HG02943 (cell line): Measurements from ENCODE around the gene VTCN1.
"Not testable (repeated sequence)": the region's sequence is repeated elsewhere in the genome, so short reads cannot be mapped to it uniquely, and the experiment has no call there.

Source experiments
- ATAC-seq: cut with Tn5 transposase; IDR thresholded peaks from one replicate; pipeline ENCODE4 v1.9.1; 2021; ENCODE audit warnings: mild to moderate bottlenecking, low read depth, moderate library complexity; ENCODE audit not compliant: unreplicated experiment

The VTCN1 gene, protein sequence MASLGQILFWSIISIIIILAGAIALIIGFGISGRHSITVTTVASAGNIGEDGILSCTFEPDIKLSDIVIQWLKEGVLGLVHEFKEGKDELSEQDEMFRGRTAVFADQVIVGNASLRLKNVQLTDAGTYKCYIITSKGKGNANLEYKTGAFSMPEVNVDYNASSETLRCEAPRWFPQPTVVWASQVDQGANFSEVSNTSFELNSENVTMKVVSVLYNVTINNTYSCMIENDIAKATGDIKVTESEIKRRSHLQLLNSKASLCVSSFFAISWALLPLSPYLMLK

DNA sequence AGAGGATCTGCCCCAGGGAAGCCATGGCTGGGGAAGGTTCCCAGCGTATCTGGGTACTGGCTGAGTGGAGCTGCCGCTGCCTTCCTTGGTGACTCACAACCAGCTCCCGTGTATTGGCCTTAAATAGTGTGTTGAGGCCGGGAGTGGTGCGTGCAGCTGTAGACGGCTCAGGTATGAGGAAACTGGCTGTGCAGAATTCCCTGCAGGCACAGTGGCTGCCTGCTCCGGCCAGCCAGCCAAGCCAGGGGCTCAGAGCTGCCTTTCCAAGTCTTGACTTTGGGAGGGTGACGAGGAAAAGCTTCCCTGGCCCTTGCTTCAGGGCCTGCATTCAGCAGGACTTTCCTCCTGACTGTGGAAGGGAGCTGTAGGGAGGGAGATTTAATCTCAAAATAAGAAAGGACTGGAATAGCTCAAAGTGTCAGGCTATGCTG, at the start of gene VTCN1:
Gene VTCN1, minus strand, starts transcription at position 97 of the 431 bp plus-strand sequence. Its CDS starts 72 bp downstream, at position 25.
- ATAC-seq, result no peak

- no peak for ATAC-seq
These were observed 48.1 kb upstream of the VTCN1 start for GRCh38 chr1:117258791-117259190.

DNA sequence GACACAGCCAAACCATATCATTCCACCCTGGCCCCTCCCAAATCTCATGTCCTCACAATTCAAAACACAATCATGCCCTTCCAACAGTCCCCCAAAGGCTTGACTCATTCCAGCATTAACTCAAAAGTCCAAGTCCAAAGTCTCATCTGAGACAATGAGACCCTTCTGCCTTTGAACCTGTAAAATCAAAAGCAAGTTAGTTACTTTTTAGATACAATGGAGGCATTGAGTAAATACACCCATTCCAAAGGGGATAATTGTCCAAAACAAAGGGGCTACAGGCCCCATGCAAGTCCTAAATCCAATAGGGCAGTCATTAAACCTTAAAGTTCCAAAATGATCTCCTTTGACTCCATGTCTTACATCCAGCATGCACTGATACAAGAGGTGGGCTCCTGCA, 47.3 kb upstream of the VTCN1 start:
- not testable (repeated sequence) for ATAC-seq

- ATAC-seq, result no peak
These were observed 46.6 kb upstream of the VTCN1 start for GRCh38 chr1:117257291-117257690.

DNA sequence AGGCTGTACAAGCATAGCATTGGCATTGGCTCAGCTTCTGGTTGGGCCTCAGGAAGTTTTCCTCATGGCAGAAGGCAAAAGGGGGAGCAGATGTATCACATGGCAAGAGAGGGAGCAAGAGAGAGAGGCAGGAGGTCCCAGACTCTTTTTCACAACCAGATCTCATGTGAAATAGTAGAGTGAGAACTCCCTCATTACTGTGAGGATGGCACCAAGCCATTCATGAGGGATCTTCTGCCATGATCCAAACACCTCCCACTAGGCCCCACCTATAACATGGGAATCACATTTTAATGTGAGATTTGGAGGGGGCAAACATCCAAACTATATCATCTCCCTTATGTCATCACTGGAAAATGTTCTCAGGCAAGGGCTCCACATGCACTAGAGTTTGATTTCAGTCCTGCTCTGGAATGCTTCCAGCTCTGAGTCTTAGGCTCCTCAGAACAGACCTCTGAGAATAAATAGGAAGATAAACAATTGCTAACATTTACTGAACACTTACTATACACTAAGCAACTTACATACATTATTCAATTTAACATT, 39.4 kb upstream of the VTCN1 start:
- no peak for ATAC-seq

GRCh38 chr1:117244971-117245370, 34.2 kb upstream of the VTCN1 start:
- no peak for ATAC-seq

DNA sequence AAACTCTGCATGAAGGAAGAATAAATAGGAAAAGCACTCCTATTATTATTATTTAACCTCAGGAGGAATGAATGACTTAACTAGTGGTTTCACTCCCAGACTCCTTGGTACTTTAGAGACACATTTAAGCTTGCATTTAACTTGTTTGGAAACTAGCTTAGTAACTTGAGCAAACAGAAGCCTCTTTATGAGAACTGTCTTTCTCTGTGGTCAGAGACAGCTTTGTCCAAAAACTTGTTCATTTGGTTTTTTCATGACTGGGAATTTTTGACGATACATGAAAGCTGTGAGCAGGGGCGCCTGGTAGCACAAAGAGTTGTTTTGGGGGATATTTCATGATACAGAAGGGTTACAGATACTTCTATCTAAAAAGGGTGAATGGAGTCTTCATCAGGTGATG, 33.6 kb upstream of the VTCN1 start:
- ATAC-seq, result no peak

DNA sequence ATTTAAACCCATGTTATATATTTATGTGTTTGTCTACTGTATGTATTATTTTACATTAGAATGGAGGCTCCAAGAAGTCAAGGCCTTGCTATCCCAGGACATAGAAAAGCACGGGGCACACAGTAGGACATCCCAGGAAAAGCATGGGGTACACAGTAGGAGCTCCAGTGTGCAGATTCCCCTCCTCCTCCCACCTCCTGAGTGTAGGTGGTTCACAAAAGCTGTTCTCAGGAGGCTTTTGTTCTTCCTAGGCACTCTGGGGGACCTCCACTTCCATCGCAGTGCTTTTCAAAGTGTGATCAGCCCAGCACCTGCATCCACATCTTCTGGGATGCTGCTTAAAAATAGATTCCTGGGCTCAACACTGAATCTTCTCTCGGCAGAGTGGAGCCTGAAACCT, 30.8 kb upstream of the VTCN1 start:
- ATAC-seq, result no peak

DNA sequence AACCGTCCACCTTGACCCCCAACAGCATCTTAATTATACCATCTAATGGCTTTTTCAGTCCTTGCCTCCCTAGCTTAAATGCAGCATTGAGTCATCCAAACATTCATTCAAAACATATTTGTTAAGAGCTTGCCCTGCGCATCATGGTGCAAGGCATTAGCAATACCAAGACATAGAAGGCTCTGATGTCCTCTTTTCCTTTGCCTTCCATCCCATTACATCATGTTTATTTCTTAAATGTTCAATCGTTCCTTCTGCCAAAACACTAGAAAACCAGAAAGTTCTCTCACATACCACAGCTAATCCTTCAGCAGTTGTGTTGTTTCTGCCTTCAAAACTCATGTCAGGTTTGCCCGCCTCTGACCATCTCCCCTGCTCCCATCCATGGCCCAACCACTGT, 29.8 kb upstream of the VTCN1 start:
- no peak for ATAC-seq

DNA sequence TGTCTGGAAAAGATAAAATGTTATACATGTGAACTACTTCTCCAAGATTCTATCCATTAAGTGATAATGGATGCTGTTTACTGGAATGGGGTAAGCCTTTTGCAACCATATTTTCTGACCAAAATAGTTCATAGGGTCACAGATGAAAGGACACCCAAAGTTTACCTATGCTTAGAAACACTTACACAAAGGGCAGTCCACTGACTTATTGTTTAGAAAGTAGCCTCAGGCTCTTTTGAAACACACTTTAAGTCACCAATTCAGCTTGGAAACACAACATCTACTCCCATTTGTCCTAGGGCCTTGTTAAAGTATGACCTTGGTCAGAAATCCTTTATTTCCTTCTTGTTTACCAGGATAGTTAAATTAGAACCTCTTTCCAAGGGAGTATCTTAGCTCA, 28.7 kb upstream of the VTCN1 start:
- ATAC-seq, result no peak

DNA sequence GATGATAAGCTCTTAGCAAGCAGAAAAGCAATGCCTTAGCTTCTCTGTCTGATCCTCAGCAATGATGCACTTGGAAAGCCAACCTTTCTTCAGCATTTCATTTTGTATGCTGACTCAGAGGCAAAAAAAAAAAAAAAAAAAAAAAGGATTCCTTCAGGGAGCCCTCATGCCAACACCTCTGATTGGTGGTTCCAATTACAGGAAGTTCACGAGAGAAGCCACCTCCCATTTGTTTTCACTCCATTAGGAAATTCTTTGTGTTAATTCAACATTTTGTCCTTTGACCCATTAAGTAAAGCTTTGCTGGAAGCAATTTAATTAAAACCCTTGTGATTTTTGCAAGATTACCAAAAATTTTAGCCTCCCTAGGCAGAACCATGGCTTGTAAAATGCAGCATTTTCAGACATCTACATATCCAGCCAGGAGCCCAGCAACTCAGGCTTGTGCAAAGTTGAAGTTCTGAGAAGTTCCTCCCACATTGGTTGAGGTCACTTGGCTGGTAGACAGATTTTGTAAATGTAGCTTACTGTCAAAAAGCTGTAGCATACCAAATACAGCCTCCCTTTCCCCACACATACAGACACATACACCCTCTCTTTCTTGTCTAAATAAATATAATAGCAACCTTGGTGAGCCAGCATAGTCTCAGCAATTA, 27.1 kb upstream of the VTCN1 start:
- ATAC-seq, result no peak

DNA sequence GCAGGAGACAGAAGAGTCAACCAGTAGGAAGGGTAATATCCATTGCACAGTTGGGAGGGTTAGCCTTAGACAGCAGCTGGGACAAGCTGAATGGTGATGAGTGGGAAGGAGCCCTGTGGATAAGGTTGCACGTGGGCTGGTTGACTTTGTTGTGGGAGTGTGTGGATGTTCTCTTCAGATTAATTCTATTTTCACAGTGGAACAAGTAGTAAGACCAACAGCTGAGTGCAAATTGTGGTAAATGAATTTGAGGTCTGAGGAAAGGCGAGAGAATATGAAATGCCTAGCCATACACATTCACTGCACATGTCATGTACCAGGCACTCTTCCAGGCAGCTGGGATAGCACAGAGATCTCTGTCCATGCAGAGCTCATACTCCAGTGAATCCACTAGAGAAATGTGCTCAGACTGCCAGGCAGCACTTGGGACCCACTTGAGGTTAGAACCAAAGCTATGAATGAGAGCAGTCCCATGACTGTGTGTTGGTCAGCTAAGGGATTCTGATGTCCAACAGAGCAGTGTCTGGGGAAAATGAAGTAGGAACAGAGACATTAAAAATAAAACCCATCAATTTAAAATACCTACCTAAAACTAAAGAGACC, 25.2 kb upstream of the VTCN1 start:
- ATAC-seq, result no peak

DNA sequence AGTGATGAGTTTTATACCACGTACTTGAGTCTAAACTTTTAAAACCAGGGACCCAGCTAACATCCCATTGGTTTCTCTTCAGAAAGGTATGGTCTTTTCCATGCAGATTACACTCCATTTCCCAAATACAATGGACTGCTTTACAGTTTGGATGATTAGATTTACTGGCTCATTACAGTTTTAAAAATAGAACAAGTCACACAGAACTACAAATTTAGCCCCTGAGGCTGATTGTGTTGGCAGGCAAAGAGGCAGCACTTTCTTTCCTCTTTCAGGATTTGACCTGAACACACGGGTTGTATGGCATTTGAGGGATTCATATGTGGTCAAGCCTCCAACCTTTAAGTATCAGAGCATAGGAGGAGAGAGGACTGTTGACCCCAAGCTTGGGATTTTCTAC, 21.8 kb upstream of the VTCN1 start:
- ATAC-seq, result no peak

GRCh38 chr1:117231748-117232373, 21.1 kb upstream of the VTCN1 start:
- no peak for ATAC-seq

GRCh38 chr1:117231312-117231711, 20.6 kb upstream of the VTCN1 start:
- ATAC-seq, result no peak

- no peak for ATAC-seq
These were observed 18.5 kb upstream of the VTCN1 start for GRCh38 chr1:117229217-117229616.

DNA sequence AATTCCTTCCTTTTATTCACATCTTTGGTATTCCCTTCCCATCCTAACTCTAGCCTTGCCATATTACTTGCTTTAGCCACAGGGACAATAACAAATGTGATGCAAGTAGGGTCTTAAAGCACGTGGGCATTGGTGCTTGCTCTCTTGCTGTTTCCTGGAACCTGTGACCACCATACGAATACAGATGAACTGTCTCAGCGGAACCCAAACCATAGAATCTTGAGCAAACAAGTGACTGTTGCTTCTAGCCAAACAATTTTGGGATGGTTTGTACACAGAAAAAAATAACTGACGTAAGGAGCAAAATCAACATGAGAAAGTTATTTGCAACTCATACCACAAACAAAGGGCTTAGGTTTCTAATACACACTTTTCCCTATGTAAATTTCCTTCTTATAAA, 15.2 kb upstream of the VTCN1 start:
- ATAC-seq, result no peak

DNA sequence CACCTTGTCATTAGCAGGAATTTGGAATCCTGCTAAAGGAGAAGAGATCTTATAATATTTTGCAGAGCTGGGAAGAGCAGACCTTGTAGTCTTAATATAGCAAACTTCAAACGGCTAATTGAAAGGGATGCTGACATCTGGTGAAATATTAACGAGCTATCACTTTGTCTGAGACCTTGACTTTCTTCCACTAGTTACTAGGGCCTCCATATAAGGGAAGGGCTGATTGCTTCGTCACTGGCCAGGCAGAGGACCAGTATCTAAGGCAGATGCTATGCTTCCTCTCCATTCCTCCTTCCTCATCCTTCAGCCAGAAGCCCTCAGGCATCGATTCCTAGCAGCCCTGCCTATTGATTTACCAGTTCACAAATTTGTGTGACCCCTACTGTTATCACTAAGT, 6.0 kb upstream of the VTCN1 start:
- no peak for ATAC-seq

DNA sequence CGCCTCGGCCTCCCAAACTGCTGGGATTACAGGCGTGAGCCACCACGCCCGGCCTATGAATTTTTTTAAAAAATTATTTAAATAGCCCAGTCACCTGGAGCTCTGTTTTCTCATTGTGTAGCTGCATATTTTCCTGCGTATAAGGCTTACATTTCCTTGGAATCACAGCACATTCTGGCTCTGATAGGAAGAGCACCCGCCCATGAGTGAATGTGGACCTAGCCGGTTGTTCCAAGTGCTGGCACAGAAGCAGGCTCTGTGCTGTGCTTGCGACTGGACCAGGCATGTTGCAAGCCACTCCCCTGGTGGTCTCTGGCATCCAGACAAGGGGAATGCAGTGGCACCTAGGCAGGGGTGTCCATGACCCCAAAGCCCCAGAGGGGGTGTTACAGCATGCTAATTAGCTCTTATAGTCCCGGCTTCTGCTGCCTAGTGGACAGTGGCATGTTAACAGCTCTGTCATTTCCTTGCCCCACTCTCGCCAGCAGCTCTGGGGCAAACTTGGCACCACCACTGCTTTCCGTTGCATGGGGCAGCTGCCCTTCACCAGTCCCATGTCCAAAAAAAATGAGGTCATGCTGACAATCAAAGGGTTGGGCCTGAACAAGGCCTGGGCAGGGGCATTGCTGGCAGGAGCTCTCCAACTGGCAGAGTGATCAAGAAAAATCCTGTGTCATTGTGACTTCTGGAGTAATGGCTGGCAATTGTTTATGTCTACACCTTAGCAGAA, 5.2 kb upstream of the VTCN1 start:
- no peak for ATAC-seq

GRCh38 chr1:117215019-117215418, 4.3 kb upstream of the VTCN1 start:
- no peak for ATAC-seq

DNA sequence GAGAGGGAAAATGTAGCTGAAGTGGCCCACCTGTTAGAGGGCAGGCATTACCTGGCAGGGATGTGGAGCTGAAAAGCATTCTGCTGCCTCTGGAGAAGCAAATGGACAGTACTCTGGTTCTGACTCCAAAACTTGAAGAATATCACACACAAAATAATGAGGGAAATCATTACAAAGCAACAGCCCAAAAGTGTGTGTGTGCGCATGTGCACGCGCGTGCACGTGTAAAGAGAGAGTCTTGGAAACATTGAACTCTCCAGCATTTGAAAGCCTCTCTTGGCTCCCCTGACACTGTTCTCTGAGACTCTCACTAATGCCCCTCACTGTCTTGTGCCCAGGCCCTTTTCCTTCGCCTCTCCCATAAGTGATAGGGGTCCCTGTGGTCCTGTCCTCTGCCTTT, 2.3 kb upstream of the VTCN1 start:
- ATAC-seq, result no peak
